Measurements from ENCODE around the gene SLC25A34. TPM values are rescaled to one million over a fixed set of nuclear protein-coding genes. Genes with fewer than 3 reads are reported as not detected.

Gene SLC25A34
- total and polyA plus RNA-seq, 2 of the 13 experiments (the other 11 are each of a cell fraction or from before 2014, with no cell fraction given): 0.13 to 0.18 TPM

DNA sequence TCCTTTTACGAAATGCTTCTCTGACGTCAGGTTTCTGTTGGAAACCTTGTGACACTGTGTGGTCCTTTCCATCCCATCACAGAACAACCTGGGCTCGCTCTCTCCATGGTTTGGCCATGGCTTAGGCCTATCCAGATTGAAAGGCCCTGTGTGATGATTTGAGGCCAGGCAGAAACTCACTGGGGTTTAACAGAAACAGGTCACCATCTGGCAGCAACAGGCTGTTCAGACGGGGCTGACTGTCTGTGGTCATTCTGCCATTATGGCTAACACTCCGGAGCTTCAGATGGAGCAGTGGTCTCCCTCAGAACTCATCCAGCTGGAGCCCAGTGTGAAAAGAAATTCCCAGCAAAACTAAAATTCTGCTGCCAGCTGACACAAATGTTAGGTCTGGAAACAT lies 42.7 kb upstream of the SLC25A34 start (continued):
- TF ChIP-seq, protein P1, sequence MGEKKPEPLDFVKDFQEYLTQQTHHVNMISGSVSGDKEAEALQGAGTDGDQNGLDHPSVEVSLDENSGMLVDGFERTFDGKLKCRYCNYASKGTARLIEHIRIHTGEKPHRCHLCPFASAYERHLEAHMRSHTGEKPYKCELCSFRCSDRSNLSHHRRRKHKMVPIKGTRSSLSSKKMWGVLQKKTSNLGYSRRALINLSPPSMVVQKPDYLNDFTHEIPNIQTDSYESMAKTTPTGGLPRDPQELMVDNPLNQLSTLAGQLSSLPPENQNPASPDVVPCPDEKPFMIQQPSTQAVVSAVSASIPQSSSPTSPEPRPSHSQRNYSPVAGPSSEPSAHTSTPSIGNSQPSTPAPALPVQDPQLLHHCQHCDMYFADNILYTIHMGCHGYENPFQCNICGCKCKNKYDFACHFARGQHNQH (CRISPR knock-in tag; IDR thresholded peaks at IDR 0.05): no peak
- TF ChIP-seq, protein P2, sequence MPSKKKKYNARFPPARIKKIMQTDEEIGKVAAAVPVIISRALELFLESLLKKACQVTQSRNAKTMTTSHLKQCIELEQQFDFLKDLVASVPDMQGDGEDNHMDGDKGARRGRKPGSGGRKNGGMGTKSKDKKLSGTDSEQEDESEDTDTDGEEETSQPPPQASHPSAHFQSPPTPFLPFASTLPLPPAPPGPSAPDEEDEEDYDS (CRISPR knock-in tag; IDR thresholded peaks at IDR 0.05): no peak
- no peak for TF ChIP-seq ZC3H13 (CRISPR knock-in tag; IDR thresholded peaks at IDR 0.05)

DNA sequence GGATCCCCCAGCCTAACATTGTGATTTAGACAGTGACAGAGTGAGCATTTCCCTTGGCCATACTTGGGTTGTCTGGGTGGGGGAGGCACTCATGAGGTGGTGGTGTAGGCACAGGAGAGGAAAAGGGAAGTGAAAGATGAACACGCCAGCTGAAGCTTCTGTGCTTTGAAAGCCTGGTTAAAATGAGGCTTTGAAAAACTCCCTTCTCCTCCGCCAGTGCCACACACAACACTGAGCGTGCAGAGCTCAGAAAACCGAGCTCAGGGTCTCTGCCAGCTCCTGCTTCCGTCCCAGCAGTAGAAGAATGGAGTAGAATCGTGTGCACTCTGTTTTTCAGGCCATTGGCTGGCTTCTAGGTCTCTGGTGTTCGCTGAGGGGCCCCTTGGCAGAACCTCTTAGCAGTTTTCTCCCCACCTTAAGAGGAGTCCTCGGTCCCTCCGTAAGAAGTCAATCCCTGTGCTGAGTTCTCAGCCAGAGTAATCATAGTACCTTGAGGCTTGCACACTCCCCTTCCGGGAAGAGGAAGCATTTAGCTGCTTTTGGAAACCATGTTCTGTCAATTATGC lies 39.0 kb upstream of the SLC25A34 start:
- Histone ChIP-seq H3K27ac (ENCODE audit: extremely low read length, insufficient read depth, low read length) (no peak overlapping the region), H3K4me1 (ENCODE audit: insufficient read depth, low read length) (no peaks in the 10 kb centered on the region), H3K4me2 (ENCODE audit: low read depth, low read length) (no peak overlapping the region), H3K36me3 (replicated peaks in 1 of 2; ENCODE audit: control insufficient read depth in 1 of 2, insufficient read depth in 2 of 2, low read length in 2 of 2) (peaks cover 4 to 6% of the 10 kb centered on the region in 2 experiments; a peak in 4 of 5 replicates), H3K9me3 (ENCODE audit: low read length) (no peaks in the 10 kb centered on the region), H3K79me2 (ENCODE audit: insufficient read depth, low read length) (peaks cover 4% of the 10 kb centered on the region), H3K9ac (ENCODE audit: insufficient read depth, low read depth, low read length) (no peak overlapping the region), H4K20me1 (ENCODE audit: insufficient read depth, low read length) (no peaks in the 10 kb centered on the region), H3K4me3 (replicated peaks in 1 of 3; ENCODE audit: insufficient read depth in 1 of 3, low read depth in 2 of 3, low read length in 3 of 3) (no peak overlapping the region), H3K27me3 (ENCODE audit: control insufficient read depth in 1 of 2, insufficient read depth in 2 of 2, low read length in 2 of 2) (no peaks in the 10 kb centered on the region), H2AFZ (ENCODE audit: low read length) (no peak overlapping the region)
- FAIRE-seq (no peak), DNase-seq (ENCODE audit: low spot score) (no peak), ATAC-seq (no peak)
- WGBS (ENCODE audit: low lambda C conversion rate): 95% methylated on average over 10 of the region's 10 CpGs
- CTCF ChIA-PET (ENCODE audit: low intra/inter-chr PET ratio, low total read pairs): no interaction called here
- POLR2A ChIA-PET: interaction anchor here (0.8 to 1.2 kb wide), 2 partner anchors 9 to 12 kb away, joined by 3 read pairs; no protein-coding TSS in a partner anchor
- intact Hi-C loops (cut with micrococcal nuclease; ENCODE audit: unreplicated experiment) (no loop called here), in situ Hi-C loops (cut with HindIII; ENCODE audit: extremely low pct_ligation_motif_present, low pct_unique_long_range_greater_than_20kb) (no loop called here)
- no TSS peak for BruUV-seq (replicated peaks)
- TF ChIP-seq ZNF569 (CRISPR knock-in tag; IDR thresholded peaks at IDR 0.05; ENCODE audit: borderline replicate concordance) (no peak), KLF16 (CRISPR knock-in tag; IDR thresholded peaks at IDR 0.05) (no peak), ZNF44 (CRISPR knock-in tag; IDR thresholded peaks at IDR 0.05) (no peak), U2AF2 (IDR thresholded peaks at IDR 0.05; ENCODE audit: low read depth, low read length) (no peak), FOSL1 (CRISPR knock-in tag; IDR thresholded peaks at IDR 0.05; ENCODE audit: borderline replicate concordance) (no peak)
- TF ChIP-seq, protein P3, sequence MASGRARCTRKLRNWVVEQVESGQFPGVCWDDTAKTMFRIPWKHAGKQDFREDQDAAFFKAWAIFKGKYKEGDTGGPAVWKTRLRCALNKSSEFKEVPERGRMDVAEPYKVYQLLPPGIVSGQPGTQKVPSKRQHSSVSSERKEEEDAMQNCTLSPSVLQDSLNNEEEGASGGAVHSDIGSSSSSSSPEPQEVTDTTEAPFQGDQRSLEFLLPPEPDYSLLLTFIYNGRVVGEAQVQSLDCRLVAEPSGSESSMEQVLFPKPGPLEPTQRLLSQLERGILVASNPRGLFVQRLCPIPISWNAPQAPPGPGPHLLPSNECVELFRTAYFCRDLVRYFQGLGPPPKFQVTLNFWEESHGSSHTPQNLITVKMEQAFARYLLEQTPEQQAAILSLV (CRISPR knock-in tag; IDR thresholded peaks at IDR 0.05; ENCODE audit: borderline replicate concordance): no peak
- TF ChIP-seq, protein P4, sequence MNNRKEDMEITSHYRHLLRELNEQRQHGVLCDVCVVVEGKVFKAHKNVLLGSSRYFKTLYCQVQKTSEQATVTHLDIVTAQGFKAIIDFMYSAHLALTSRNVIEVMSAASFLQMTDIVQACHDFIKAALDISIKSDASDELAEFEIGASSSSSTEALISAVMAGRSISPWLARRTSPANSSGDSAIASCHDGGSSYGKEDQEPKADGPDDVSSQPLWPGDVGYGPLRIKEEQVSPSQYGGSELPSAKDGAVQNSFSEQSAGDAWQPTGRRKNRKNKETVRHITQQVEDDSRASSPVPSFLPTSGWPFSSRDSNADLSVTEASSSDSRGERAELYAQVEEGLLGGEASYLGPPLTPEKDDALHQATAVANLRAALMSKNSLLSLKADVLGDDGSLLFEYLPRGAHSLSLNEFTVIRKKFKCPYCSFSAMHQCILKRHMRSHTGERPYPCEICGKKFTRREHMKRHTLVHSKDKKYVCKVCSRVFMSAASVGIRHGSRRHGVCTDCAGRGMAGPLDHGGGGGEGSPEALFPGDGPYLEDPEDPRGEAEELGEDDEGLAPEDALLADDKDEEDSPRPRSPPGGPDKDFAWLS (CRISPR knock-in tag; IDR thresholded peaks at IDR 0.05; ENCODE audit: borderline replicate concordance): no peak
